ENCODE results near the gene SLC6A13. TPM values are rescaled to one million over a fixed set of nuclear protein-coding genes. Genes with fewer than 3 reads are reported as not detected.

Gene SLC6A13
- total RNA-seq (2014; rRNA removed) (not detected in 2 replicates), Bru-seq, nascent RNA (percentile 15 among the genes with signal in this experiment), BruChase-seq, experiment 1, labeled RNA remaining after a 6-hour chase (percentile 34 among the genes with signal in this experiment), BruChase-seq, experiment 2, labeled RNA remaining after a 2-hour chase (percentile 41 among the genes with signal in this experiment)
- long read RNA-seq, result 0 reads

- H4K20me1 ChIP-seq (ENCODE audit: low read length), result no peaks in the 10 kb centered on the region
- H3K36me3 ChIP-seq (ENCODE audit: low read depth, low read length), result no peaks in the 10 kb centered on the region
- H3K4me1 ChIP-seq (ENCODE audit: insufficient read depth, low read length), result no peaks in the 10 kb centered on the region
- BruUV-seq (replicated peaks), result no TSS peak
- H3K4me3 ChIP-seq (ENCODE audit: low read length), result no peak within 1 kb of the TSS
- H3K4me2 ChIP-seq (ENCODE audit: low read length), result no peak within 1 kb of the TSS
- TF ChIP-seq EZH2phosphoT487 (IDR thresholded peaks at IDR 0.05; ENCODE audit: borderline replicate concordance, low read length), result no peak
- TF ChIP-seq CTCF (conservative IDR thresholded peaks at IDR 0.05; ENCODE audit: low read depth, low read length), result no peak
- TF ChIP-seq EZH2 (IDR thresholded peaks at IDR 0.05; ENCODE audit: low read length, unreplicated experiment), result no peak
- DNase-seq (no peak), ATAC-seq (no peak)
- no peaks in the 10 kb centered on the region for H3F3A ChIP-seq (ENCODE audit: low read length, unreplicated experiment)
- H3K9ac ChIP-seq (ENCODE audit: low read length), result no peak within 1 kb of the TSS
- POLR2A ChIA-PET (ENCODE audit: unreplicated experiment), result no interaction called here
- no peak within 1 kb of the TSS for H2AFZ ChIP-seq (ENCODE audit: low read length)
- intact Hi-C loops (cut with micrococcal nuclease), result no loop called here
- H3K27me3 ChIP-seq (ENCODE audit: low read length), result peaks cover 62% of the 10 kb centered on the region
- H3K79me2 ChIP-seq (ENCODE audit: low read length), result no peaks in the 10 kb centered on the region
- CTCF ChIA-PET, result no interaction called here
- no peak within 1 kb of the TSS for H3K27ac ChIP-seq (ENCODE audit: low read length)
- H3K9me2 ChIP-seq (replicated peaks; ENCODE audit: low read length), result no peaks in the 10 kb centered on the region
- no peaks in the 10 kb centered on the region for H3K9me3 ChIP-seq (ENCODE audit: low read length)
Observed at GRCh38 chr12:262817-263216, at the start of gene SLC6A13. Gene SLC6A13 (minus strand): TSS chr12:262836. CDS start chr12:260052, 2,784 bp downstream.

- Histone ChIP-seq H3K9ac (ENCODE audit: low read length) (no peak overlapping the region), H3K79me2 (ENCODE audit: low read length) (0 out of 2 replicates have a peak, but pooled peaks cover 3% of the 10 kb centered on the region), H2AFZ (ENCODE audit: low read length) (no peak overlapping the region), H3K4me2 (ENCODE audit: low read length) (no peak overlapping the region), H4K20me1 (ENCODE audit: low read length) (0 out of 2 replicates have a peak, but pooled peaks cover 5% of the 10 kb centered on the region), H3K27ac (ENCODE audit: low read length) (no peak overlapping the region), H3K36me3 (ENCODE audit: low read depth, low read length) (peaks cover 53% of the 10 kb centered on the region), H3K9me2 (replicated peaks; ENCODE audit: low read length) (no peaks in the 10 kb centered on the region), H3K27me3 (ENCODE audit: low read length) (no peaks in the 10 kb centered on the region), H3K4me1 (ENCODE audit: insufficient read depth, low read length) (no peaks in the 10 kb centered on the region), H3F3A (ENCODE audit: low read length, unreplicated experiment) (no peaks in the 10 kb centered on the region), H3K4me3 (ENCODE audit: low read length) (no peak overlapping the region), H3K9me3 (ENCODE audit: low read length) (no peaks in the 10 kb centered on the region)
- no TSS peak for BruUV-seq (replicated peaks)
- ChIA-PET CTCF (no interaction called here), POLR2A (ENCODE audit: unreplicated experiment) (no interaction called here)
- intact Hi-C loops (cut with micrococcal nuclease), result no loop called here
- no peak for ATAC-seq
- no peak for TF ChIP-seq CTCF (conservative IDR thresholded peaks at IDR 0.05; ENCODE audit: low read depth, low read length)
- TF ChIP-seq EZH2phosphoT487 (IDR thresholded peaks at IDR 0.05; ENCODE audit: borderline replicate concordance, low read length), result no peak
- TF ChIP-seq EZH2 (IDR thresholded peaks at IDR 0.05; ENCODE audit: low read length, unreplicated experiment), result no peak
- DNase-seq, result peak; percentile 16
Observed at GRCh38 chr12:308511-308910, 45.9 kb upstream of the SLC6A13 start.

GRCh38 chr12:307406-307805 is 44.8 kb upstream of the SLC6A13 start:
- TSS peak; percentile 31 for BruUV-seq (replicated peaks)
- ChIA-PET CTCF (no interaction called here), POLR2A (ENCODE audit: unreplicated experiment) (no interaction called here)
- intact Hi-C loops (cut with micrococcal nuclease), result no loop called here
- Histone ChIP-seq H3K27me3 (ENCODE audit: low read length) (no peaks in the 10 kb centered on the region), H3K4me3 (ENCODE audit: low read length) (no peak overlapping the region), H3K4me2 (ENCODE audit: low read length) (no peak overlapping the region), H2AFZ (ENCODE audit: low read length) (no peak overlapping the region), H3K36me3 (ENCODE audit: low read depth, low read length) (peaks cover 46% of the 10 kb centered on the region), H3K9me2 (replicated peaks; ENCODE audit: low read length) (no peaks in the 10 kb centered on the region), H3K9ac (ENCODE audit: low read length) (no peak overlapping the region), H3K79me2 (ENCODE audit: low read length) (0 out of 2 replicates have a peak, but pooled peaks cover 3% of the 10 kb centered on the region), H3K9me3 (ENCODE audit: low read length) (no peaks in the 10 kb centered on the region), H4K20me1 (ENCODE audit: low read length) (0 out of 2 replicates have a peak, but pooled peaks cover 5% of the 10 kb centered on the region), H3F3A (ENCODE audit: low read length, unreplicated experiment) (no peaks in the 10 kb centered on the region), H3K27ac (ENCODE audit: low read length) (no peak overlapping the region), H3K4me1 (ENCODE audit: insufficient read depth, low read length) (no peaks in the 10 kb centered on the region)
- no peak for DNase-seq
- TF ChIP-seq EZH2 (IDR thresholded peaks at IDR 0.05; ENCODE audit: low read length, unreplicated experiment), result no peak
- TF ChIP-seq CTCF (conservative IDR thresholded peaks at IDR 0.05; ENCODE audit: low read depth, low read length), result no peak
- TF ChIP-seq EZH2phosphoT487 (IDR thresholded peaks at IDR 0.05; ENCODE audit: borderline replicate concordance, low read length), result no peak
- ATAC-seq, result no peak

All from PC-3 (cell line).